ENCODE data around the gene SDF2.
A peak's percentile ranks its signal among the peaks of the same experiment; 100 is the strongest.

- peak in 1 of 2 donors; percentile 40 for TF ChIP-seq POLR2A (IDR thresholded peaks at IDR 0.05)
- TF ChIP-seq CTCF (IDR thresholded peaks at IDR 0.05) = peak; percentile 35 to 69 (median 64)
Observed at GRCh38 chr17:28643983-28644786, 17.5 kb downstream of the SDF2 start.
